Liver (tissue), 9 donors: ENCODE data around the gene VPS37B. TPM values are rescaled to one million over a fixed set of nuclear protein-coding genes. Genes with fewer than 3 reads are reported as not detected.

ENCODE experiments used
- DNase-seq: peaks from one replicate; pipeline ENCODE4 v3.0.0-alpha.2; 2017; ENCODE audit warnings: low spot score
- H3K27ac ChIP-seq, 2 donors: one replicate each; pipeline ENCODE4 v1.7.0; 2013; ENCODE audit warnings: inconsistent platforms in 2 of 2, low read length in 2 of 2, control low read depth in 1 of 2, low read depth in 1 of 2, mild to moderate bottlenecking in 1 of 2
- H3K27me3 ChIP-seq, 4 donors: one replicate each; pipeline versions ENCODE4 v1.6.1 to v1.7.0; 2013; ENCODE audit warnings: low read length in 3 of 4, inconsistent platforms in 1 of 4, mild to moderate bottlenecking in 1 of 4, moderate library complexity in 1 of 4; ENCODE audit not compliant: control insufficient read depth in 4 of 4, insufficient read depth in 4 of 4
- H3K36me3 ChIP-seq, 4 donors: one replicate each; pipeline versions ENCODE4 v1.6.1 to v1.7.0; 2013; ENCODE audit warnings: low read length in 3 of 4, mild to moderate bottlenecking in 3 of 4, low read depth in 1 of 4, moderate library complexity in 1 of 4; ENCODE audit not compliant: control insufficient read depth in 4 of 4, insufficient read depth in 3 of 4
- H3K4me1 ChIP-seq, 4 donors: one replicate each; pipeline versions ENCODE4 v1.6.1 to v1.7.0; 2013; ENCODE audit warnings: low read length in 3 of 4, mild to moderate bottlenecking in 3 of 4, moderate library complexity in 1 of 4; ENCODE audit not compliant: control insufficient read depth in 4 of 4, insufficient read depth in 4 of 4
- H3K4me3 ChIP-seq, 3 donors: one replicate each; pipeline versions ENCODE4 v1.6.1 to v1.7.0; 2013; ENCODE audit warnings: low read length in 3 of 3, control low read depth in 1 of 3, low read depth in 1 of 3, mild to moderate bottlenecking in 1 of 3
- H3K9ac ChIP-seq, 2 donors: one replicate each; pipeline ENCODE4 v1.7.0; 2013; ENCODE audit warnings: low read length in 2 of 2, mild to moderate bottlenecking in 2 of 2, moderate library complexity in 2 of 2, control low read depth in 1 of 2, low read depth in 1 of 2
- H3K9me3 ChIP-seq, 4 donors: one replicate each; pipeline versions ENCODE4 v1.6.1 to v1.7.0; 2013; ENCODE audit warnings: low read length in 3 of 4; ENCODE audit not compliant: control insufficient read depth in 4 of 4
- EGR1 ChIP-seq, 2 donors: IDR thresholded peaks; 2 replicates each; pipeline ENCODE4 v1.6.1; 2016 to 2018; ENCODE audit warnings: antibody characterized with exemption in 2 of 2, low read depth in 2 of 2
- FOXA1 ChIP-seq: IDR thresholded peaks from 2 replicates; pipeline ENCODE4 v1.6.1; 2016; ENCODE audit warnings: antibody characterized with exemption
- FOXA2 ChIP-seq: IDR thresholded peaks from 2 replicates; pipeline ENCODE4 v1.6.1; 2016; ENCODE audit warnings: antibody characterized with exemption
- GABPA ChIP-seq, 2 donors: IDR thresholded peaks in 1 of 2; conservative IDR thresholded peaks in 1 of 2; 2 replicates each; pipeline ENCODE4 v1.6.1; 2016; ENCODE audit warnings: antibody characterized with exemption in 2 of 2, mild to moderate bottlenecking in 1 of 2, moderate library complexity in 1 of 2
- HNF4A ChIP-seq, 2 donors: conservative IDR thresholded peaks; 2 replicates each; pipeline ENCODE4 v1.6.1; 2016; ENCODE audit warnings: antibody characterized with exemption in 2 of 2, mild to moderate bottlenecking in 2 of 2
- HNF4G ChIP-seq: IDR thresholded peaks from 2 replicates; pipeline ENCODE4 v1.6.1; 2016; ENCODE audit warnings: antibody characterized with exemption
- JUND ChIP-seq, 2 donors: IDR thresholded peaks; 2 replicates each; pipeline ENCODE4 v1.6.1; 2016; ENCODE audit warnings: antibody characterized with exemption in 2 of 2
- NR2F2 ChIP-seq: IDR thresholded peaks from 2 replicates; pipeline ENCODE4 v1.6.1; 2016; ENCODE audit warnings: antibody characterized with exemption
- RAD21 ChIP-seq, 2 donors: IDR thresholded peaks; 2 replicates each; pipeline ENCODE4 v1.6.1; 2016; ENCODE audit warnings: antibody characterized with exemption in 2 of 2, mild to moderate bottlenecking in 2 of 2
- RXRA ChIP-seq, 2 donors: IDR thresholded peaks; 2 replicates each; pipeline ENCODE4 v1.6.1; 2017 to 2018; ENCODE audit warnings: antibody characterized with exemption in 2 of 2, mild to moderate bottlenecking in 1 of 2
- SP1 ChIP-seq: IDR thresholded peaks from 2 replicates; pipeline ENCODE4 v1.6.1; 2018; ENCODE audit warnings: antibody characterized with exemption, mild to moderate bottlenecking
- TAF1 ChIP-seq: conservative IDR thresholded peaks from 2 replicates; pipeline ENCODE4 v1.6.1; 2016; ENCODE audit warnings: antibody characterized with exemption, mild to moderate bottlenecking
- YY1 ChIP-seq: IDR thresholded peaks from 2 replicates; pipeline ENCODE4 v1.6.1; 2016; ENCODE audit warnings: antibody characterized with exemption, mild to moderate bottlenecking
- WGBS: extraction: QIAGEN DNeasy Blood & Tissue Kit; methylation state at CpG from one replicate; pipeline ENCODE4 v1.1.7; 2013; 5-methylcytosine and 5-hydroxymethylcytosine counted together
- polyA plus RNA-seq, 2 donors: library from polyadenylated mRNA; stranded (reverse) in 1 of 2; unstranded in 1 of 2; fragments of 200-250 nt in 1 of 2; fragments of >200 nt in 1 of 2; fragmentation: Nextera tagmentation in 1 of 2; extraction: Ambion mirVana in 1 of 2; gene quantifications; one replicate each; pipeline versions ENCODE4 v1.2.1 to v1.2.3, GENCODE V29; 2013 to 2015
- total RNA-seq, 2 donors: library from RNA; depleted of rRNA; stranded (reverse); fragments of >200 nt; gene quantifications; one replicate each; pipeline ENCODE4 v1.2.3, GENCODE V29; 2014
- TF ChIP-seq, protein P1 (sequence below): IDR thresholded peaks from 2 replicates; pipeline ENCODE4 v1.6.1; 2016; ENCODE audit warnings: antibody characterized with exemption
- TF ChIP-seq, protein P2 (sequence below): IDR thresholded peaks from 2 replicates; pipeline ENCODE4 v1.6.1; 2016; ENCODE audit warnings: antibody characterized with exemption
- TF ChIP-seq, protein P3 (sequence below): fragments of 150-350 bp; IDR thresholded peaks from 2 replicates; pipeline ENCODE4 v1.5.1; 2017; ENCODE audit warnings: improper control_type of control experiment, low read depth, low read length; ENCODE audit not compliant: missing input control
- TF ChIP-seq, protein P4 (sequence below): IDR thresholded peaks from 2 replicates; pipeline ENCODE4 v1.6.1; 2016; ENCODE audit warnings: antibody characterized with exemption
- TF ChIP-seq, protein P5 (sequence below): IDR thresholded peaks from 2 replicates; pipeline ENCODE4 v1.6.1; 2016; ENCODE audit warnings: antibody characterized with exemption, mild to moderate bottlenecking
- donor health status: healthy.
- donor health status: healthy.
- donor health status: healthy.
- donor health status: healthy.
- donor health status: healthy.

Gene VPS37B
- total and polyA plus RNA-seq, 4 donors = 2.3 to 6.8 (median 3.8) TPM

DNA sequence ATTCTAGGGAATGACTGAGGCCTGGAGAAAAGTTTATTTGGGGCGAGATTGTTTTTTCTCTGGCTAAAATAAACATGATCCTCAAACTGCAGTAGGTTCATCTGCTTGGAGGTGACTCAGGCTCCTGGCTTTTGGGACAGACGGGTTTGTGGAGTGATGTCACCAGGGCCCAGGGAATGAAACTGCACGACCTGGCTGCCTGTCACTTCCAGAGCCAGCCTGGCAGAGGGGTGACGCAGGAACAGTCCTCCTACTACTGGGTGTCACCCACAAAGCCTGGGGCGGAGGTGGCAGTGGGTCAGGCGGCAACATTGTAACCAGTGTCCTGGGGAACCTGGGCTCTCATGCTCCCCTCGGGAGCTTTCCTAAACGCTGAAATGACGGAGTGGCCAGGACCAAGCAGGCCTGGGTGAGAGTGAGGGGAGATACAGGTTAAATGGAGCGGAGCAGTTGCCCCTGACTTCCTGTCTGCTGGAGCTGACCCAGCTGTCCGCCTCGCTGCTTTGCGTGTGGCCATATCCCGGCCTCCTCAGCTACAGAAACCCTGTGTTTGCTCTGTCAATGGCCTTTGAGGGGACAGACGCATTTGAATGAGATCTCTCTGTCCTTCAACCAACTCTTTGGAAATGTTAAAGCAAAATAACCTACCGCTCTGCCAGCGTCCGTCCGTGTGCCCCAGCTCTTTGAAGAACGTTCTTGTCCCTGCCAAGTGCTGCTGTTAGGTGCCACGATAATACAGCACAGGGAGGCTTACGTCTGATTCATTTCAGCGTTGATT is 54.2 kb downstream of the VPS37B start:
- H3K9me3 ChIP-seq = no peaks in the 10 kb centered on the region
- TF ChIP-seq RXRA (IDR thresholded peaks at IDR 0.05) = peak in 1 of 2 donors; percentile 64
- TF ChIP-seq EGR1 (IDR thresholded peaks at IDR 0.05; ENCODE audit: low read depth in 2 of 2) = no peak
- no peak for TF ChIP-seq TAF1
- TF ChIP-seq, protein P1, sequence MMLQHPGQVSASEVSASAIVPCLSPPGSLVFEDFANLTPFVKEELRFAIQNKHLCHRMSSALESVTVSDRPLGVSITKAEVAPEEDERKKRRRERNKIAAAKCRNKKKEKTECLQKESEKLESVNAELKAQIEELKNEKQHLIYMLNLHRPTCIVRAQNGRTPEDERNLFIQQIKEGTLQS = no peak
- peak; percentile 51 for TF ChIP-seq SP1
- TF ChIP-seq, protein P2, sequence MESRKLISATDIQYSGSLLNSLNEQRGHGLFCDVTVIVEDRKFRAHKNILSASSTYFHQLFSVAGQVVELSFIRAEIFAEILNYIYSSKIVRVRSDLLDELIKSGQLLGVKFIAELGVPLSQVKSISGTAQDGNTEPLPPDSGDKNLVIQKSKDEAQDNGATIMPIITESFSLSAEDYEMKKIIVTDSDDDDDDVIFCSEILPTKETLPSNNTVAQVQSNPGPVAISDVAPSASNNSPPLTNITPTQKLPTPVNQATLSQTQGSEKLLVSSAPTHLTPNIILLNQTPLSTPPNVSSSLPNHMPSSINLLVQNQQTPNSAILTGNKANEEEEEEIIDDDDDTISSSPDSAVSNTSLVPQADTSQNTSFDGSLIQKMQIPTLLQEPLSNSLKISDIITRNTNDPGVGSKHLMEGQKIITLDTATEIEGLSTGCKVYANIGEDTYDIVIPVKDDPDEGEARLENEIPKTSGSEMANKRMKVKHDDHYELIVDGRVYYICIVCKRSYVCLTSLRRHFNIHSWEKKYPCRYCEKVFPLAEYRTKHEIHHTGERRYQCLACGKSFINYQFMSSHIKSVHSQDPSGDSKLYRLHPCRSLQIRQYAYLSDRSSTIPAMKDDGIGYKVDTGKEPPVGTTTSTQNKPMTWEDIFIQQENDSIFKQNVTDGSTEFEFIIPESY = no peak
- peak; percentile 45 to 72 for TF ChIP-seq JUND (IDR thresholded peaks at IDR 0.05)
- TF ChIP-seq GABPA (IDR thresholded peaks at IDR 0.05 in 1 of 2, conservative IDR thresholded peaks at IDR 0.05 in 1 of 2) = no peak
- TF ChIP-seq HNF4G = no peak
- peak; percentile 85 for TF ChIP-seq YY1
- TF ChIP-seq FOXA2 = no peak
- TF ChIP-seq, protein P3, sequence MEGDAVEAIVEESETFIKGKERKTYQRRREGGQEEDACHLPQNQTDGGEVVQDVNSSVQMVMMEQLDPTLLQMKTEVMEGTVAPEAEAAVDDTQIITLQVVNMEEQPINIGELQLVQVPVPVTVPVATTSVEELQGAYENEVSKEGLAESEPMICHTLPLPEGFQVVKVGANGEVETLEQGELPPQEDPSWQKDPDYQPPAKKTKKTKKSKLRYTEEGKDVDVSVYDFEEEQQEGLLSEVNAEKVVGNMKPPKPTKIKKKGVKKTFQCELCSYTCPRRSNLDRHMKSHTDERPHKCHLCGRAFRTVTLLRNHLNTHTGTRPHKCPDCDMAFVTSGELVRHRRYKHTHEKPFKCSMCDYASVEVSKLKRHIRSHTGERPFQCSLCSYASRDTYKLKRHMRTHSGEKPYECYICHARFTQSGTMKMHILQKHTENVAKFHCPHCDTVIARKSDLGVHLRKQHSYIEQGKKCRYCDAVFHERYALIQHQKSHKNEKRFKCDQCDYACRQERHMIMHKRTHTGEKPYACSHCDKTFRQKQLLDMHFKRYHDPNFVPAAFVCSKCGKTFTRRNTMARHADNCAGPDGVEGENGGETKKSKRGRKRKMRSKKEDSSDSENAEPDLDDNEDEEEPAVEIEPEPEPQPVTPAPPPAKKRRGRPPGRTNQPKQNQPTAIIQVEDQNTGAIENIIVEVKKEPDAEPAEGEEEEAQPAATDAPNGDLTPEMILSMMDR = no peak
- no peak for TF ChIP-seq NR2F2
- TF ChIP-seq FOXA1 = no peak
- TF ChIP-seq, protein P4, sequence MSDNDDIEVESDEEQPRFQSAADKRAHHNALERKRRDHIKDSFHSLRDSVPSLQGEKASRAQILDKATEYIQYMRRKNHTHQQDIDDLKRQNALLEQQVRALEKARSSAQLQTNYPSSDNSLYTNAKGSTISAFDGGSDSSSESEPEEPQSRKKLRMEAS = no peak
- no peak for TF ChIP-seq RAD21 (IDR thresholded peaks at IDR 0.05)
- TF ChIP-seq HNF4A (conservative IDR thresholded peaks at IDR 0.05) = peak in 1 of 2 donors; percentile 17
- TF ChIP-seq, protein P5, sequence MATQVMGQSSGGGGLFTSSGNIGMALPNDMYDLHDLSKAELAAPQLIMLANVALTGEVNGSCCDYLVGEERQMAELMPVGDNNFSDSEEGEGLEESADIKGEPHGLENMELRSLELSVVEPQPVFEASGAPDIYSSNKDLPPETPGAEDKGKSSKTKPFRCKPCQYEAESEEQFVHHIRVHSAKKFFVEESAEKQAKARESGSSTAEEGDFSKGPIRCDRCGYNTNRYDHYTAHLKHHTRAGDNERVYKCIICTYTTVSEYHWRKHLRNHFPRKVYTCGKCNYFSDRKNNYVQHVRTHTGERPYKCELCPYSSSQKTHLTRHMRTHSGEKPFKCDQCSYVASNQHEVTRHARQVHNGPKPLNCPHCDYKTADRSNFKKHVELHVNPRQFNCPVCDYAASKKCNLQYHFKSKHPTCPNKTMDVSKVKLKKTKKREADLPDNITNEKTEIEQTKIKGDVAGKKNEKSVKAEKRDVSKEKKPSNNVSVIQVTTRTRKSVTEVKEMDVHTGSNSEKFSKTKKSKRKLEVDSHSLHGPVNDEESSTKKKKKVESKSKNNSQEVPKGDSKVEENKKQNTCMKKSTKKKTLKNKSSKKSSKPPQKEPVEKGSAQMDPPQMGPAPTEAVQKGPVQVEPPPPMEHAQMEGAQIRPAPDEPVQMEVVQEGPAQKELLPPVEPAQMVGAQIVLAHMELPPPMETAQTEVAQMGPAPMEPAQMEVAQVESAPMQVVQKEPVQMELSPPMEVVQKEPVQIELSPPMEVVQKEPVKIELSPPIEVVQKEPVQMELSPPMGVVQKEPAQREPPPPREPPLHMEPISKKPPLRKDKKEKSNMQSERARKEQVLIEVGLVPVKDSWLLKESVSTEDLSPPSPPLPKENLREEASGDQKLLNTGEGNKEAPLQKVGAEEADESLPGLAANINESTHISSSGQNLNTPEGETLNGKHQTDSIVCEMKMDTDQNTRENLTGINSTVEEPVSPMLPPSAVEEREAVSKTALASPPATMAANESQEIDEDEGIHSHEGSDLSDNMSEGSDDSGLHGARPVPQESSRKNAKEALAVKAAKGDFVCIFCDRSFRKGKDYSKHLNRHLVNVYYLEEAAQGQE = peak; percentile 61
- H3K4me1 ChIP-seq = peaks cover 17 to 61% (median 36%) of the 10 kb centered on the region in 4 donors
- H3K27ac ChIP-seq = peak overlapping the region; percentile 64 to 86
- H3K36me3 ChIP-seq = no peaks in the 10 kb centered on the region
- WGBS = 37% methylated on average over 23 of the region's 23 CpGs
- no peaks in the 10 kb centered on the region for H3K27me3 ChIP-seq
- no peak overlapping the region for H3K4me3 ChIP-seq
- DNase-seq = no peak
- peak overlapping the region in 1 of 2 donors; percentile 35 for H3K9ac ChIP-seq
